A673 (cell line): Measurements from ENCODE around the gene SCG5. TPM values are rescaled to one million over a fixed set of nuclear protein-coding genes. Genes with fewer than 3 reads are reported as not detected.

Experiments
- BruUV-seq: library from RNA; stranded (reverse); fragments of 400-500 nt; replicated peaks from 2 replicates; lab custom pipeline; 2021; lab: Mats Ljungman, UMichigan
- CTCF ChIA-PET: fragments of 300-600 bp; sonication (Branson Sonifier 250); formaldehyde crosslinking; loops from one replicate; lab custom pipeline; 2022; ENCODE audit warnings: antibody characterized with exemption; lab: Charles Lee
- POLR2A ChIA-PET: fragments of 300-600 bp; sonication (Branson Sonifier 250); formaldehyde crosslinking; loops from one replicate; lab custom pipeline; 2022; ENCODE audit warnings: antibody characterized with exemption; ENCODE audit not compliant: low non-redundant PET; lab: Charles Lee
- DNase-seq: peaks from one replicate; pipeline ENCODE4 v3.0.0-alpha.2; 2015; ENCODE audit warnings: low spot score
- H3K27ac ChIP-seq: fragments of 200-600 bp; sonication (generic); 2 replicates; pipeline ENCODE4 v1.5.1; 2016; ENCODE audit warnings: mixed run types, low read depth, mild to moderate bottlenecking, mixed read lengths, antibody characterized with exemption, low read length; ENCODE audit not compliant: poor library complexity, severe bottlenecking
- H3K27me3 ChIP-seq: fragments of 200-600 bp; sonication (generic); replicated peaks from 2 replicates; pipeline ENCODE4 v1.6.1; 2017; ENCODE audit warnings: mixed run types, low read depth, mild to moderate bottlenecking, mixed read lengths, antibody characterized with exemption, low read length; ENCODE audit not compliant: insufficient read depth, poor library complexity
- H3K36me3 ChIP-seq: fragments of 200-600 bp; sonication (generic); 2 replicates; pipeline ENCODE4 v1.6.1; 2016; ENCODE audit warnings: mixed run types, mild to moderate bottlenecking, mixed read lengths, antibody characterized with exemption, low read length; ENCODE audit not compliant: insufficient read depth, poor library complexity, severe bottlenecking
- H3K4me1 ChIP-seq: fragments of 200-600 bp; sonication (generic); 2 replicates; pipeline ENCODE4 v1.6.1; 2017; ENCODE audit warnings: mixed run types, mild to moderate bottlenecking, mixed read lengths, antibody characterized with exemption, low read length; ENCODE audit not compliant: insufficient read depth, poor library complexity, severe bottlenecking
- H3K4me3 ChIP-seq: fragments of 200-600 bp; sonication (generic); 2 replicates; pipeline ENCODE4 v1.5.1; 2016; ENCODE audit warnings: low read depth, mixed run types, mild to moderate bottlenecking, mixed read lengths, low read length; ENCODE audit not compliant: poor library complexity, severe bottlenecking
- H3K9me3 ChIP-seq: fragments of 200-600 bp; sonication (generic); 2 replicates; pipeline ENCODE4 v1.6.1; 2016; ENCODE audit warnings: mixed run types, low read depth, mild to moderate bottlenecking, mixed read lengths, antibody characterized with exemption, low read length; ENCODE audit not compliant: poor library complexity, severe bottlenecking
- CTCF ChIP-seq: fragments of 300-800, 200-600 bp; sonication (generic); conservative IDR thresholded peaks from 2 replicates; pipeline ENCODE4 v1.5.1; 2017; ENCODE audit warnings: low read depth, mild to moderate bottlenecking, antibody characterized with exemption, low read length, moderate library complexity, mixed read lengths
- EZH2 ChIP-seq: fragments of 200-600 bp; sonication (generic); IDR thresholded peaks from 2 replicates; pipeline ENCODE4 v1.6.1; 2017; ENCODE audit warnings: borderline replicate concordance, low read depth, mild to moderate bottlenecking, mixed read lengths, antibody characterized with exemption, low read length; ENCODE audit not compliant: poor library complexity, severe bottlenecking
- intact Hi-C: fragments of 100-400 bp; cut with micrococcal nuclease; formaldehyde crosslinking; loops from one replicate; pipeline ENCODE4 v1.10.0; 2022; ENCODE audit not compliant: unreplicated experiment
- total RNA-seq: library from RNA; stranded (reverse); gene quantifications from 2 replicates; pipeline ENCODE4 v1.2.3, GENCODE V29; 2021

The SCG5 gene
- total RNA-seq, 1 experiment from 2014 or later, result 3.1 TPM

DNA sequence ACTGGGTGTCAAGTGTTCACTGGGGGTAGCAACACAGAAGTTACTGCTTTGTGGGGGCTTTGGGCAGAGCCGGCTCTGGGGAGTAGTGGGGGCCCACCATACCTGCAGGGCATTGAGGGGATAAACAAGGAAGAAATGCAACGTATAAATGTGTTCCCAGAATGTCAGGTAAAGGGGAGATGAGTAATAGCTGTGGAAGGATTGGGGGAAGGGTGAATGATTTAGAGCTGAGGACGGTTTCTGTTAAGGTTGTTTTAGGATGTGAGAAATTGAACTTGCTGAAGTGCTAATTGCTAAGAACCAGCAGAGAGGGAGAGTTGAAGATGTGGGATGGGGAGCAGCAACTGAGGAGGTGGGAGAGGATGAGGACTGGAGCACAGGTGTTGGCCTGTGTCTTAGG is 10.7 kb downstream of the SCG5 start:
- no peak for DNase-seq
- intact Hi-C loops, result no loop called here
- ChIA-PET POLR2A (no interaction called here), CTCF (interaction anchor here (0.5 kb wide), 1 partner anchor 368 kb away, joined by 4 read pairs; no protein-coding TSS in a partner anchor)
- TF ChIP-seq EZH2 (no peak), CTCF (no peak)
- no peak overlapping the region for H3K27ac ChIP-seq
- no peaks in the 10 kb centered on the region for H3K9me3 ChIP-seq
- H3K27me3 ChIP-seq, result no peaks in the 10 kb centered on the region
- BruUV-seq, result no TSS peak
- H3K4me1 ChIP-seq, result no peaks in the 10 kb centered on the region
- H3K36me3 ChIP-seq, result no peaks in the 10 kb centered on the region
- H3K4me3 ChIP-seq, result no peak overlapping the region

GRCh38 chr15:32656091-32656490 is 14.6 kb downstream of the SCG5 start:
- CTCF ChIA-PET, result no interaction called here
- Histone ChIP-seq H3K4me3 (no peak overlapping the region), H3K4me1 (no peaks in the 10 kb centered on the region), H3K27ac (no peak overlapping the region), H3K27me3 (no peaks in the 10 kb centered on the region), H3K9me3 (no peaks in the 10 kb centered on the region), H3K36me3 (no peaks in the 10 kb centered on the region)
- POLR2A ChIA-PET, result no interaction called here
- TF ChIP-seq CTCF (no peak), EZH2 (no peak)
- intact Hi-C loops, result loop anchor here (5.0 kb wide), 1 partner anchor 476 kb away; no protein-coding TSS in a partner anchor
- BruUV-seq, result no TSS peak
- no peak for DNase-seq

- CTCF ChIA-PET, result no interaction called here
- POLR2A ChIA-PET, result no interaction called here
- no peaks in the 10 kb centered on the region for H3K36me3 ChIP-seq
- no TSS peak for BruUV-seq
- no peaks in the 10 kb centered on the region for H3K9me3 ChIP-seq
- no peak for TF ChIP-seq CTCF
- no peak for TF ChIP-seq EZH2
- H3K27me3 ChIP-seq, result no peaks in the 10 kb centered on the region
- no peaks in the 10 kb centered on the region for H3K4me1 ChIP-seq
- no peak overlapping the region for H3K4me3 ChIP-seq
- intact Hi-C loops, result loop anchor here (5.0 kb wide), 1 partner anchor 476 kb away; no protein-coding TSS in a partner anchor
- no peak overlapping the region for H3K27ac ChIP-seq
- no peak for DNase-seq
Measured at GRCh38 chr15:32656496-32656895, 15.0 kb downstream of the SCG5 start.
